ENCODE data around the gene CCDC92B. TPM values are rescaled to one million over a fixed set of nuclear protein-coding genes. Genes with fewer than 3 reads are reported as not detected.

CCDC92B gene
- not detected in 2 replicates for total RNA-seq (2011; cell fraction: chromatin; rRNA removed; ENCODE audit: low replicate concordance)
- total RNA-seq (2011; cell fraction: nucleolus; rRNA removed): 0.13 TPM in 1 of 2 replicates, not detected in the other
- not detected in 2 replicates for total RNA-seq (2011; cell fraction: nucleoplasm; rRNA removed)
- total RNA-seq (2014; rRNA removed) (not detected in 2 replicates), total RNA-seq (2014; rRNA removed; fragmentation: Illumina TruSeq; extraction: Trizol) (not detected in 2 replicates), total RNA-seq (2015; rRNA removed; fragmentation: Illumina TruSeq; extraction: Trizol) (not detected in 2 replicates), total RNA-seq (2021) (not detected in 2 replicates), polyA plus RNA-seq (2011; rRNA removed) (not detected in 2 replicates), polyA plus RNA-seq (2014; fragmentation: Illumina TruSeq; extraction: Trizol) (not detected in 2 replicates), polyA plus RNA-seq (2014; fragmentation: Nextera tagmentation; extraction: Ambion mirVana) (not detected), polyA plus RNA-seq (2014; rRNA removed) (not detected in 2 replicates), polyA minus RNA-seq (2011; rRNA and poly(A)+ RNA removed) (not detected in 2 replicates), Bru-seq, nascent RNA (not detected), BruChase-seq, experiment 1, labeled RNA remaining after a 2-hour chase (not detected), BruChase-seq, experiment 2, labeled RNA remaining after a 6-hour chase (not detected)
- not detected in 2 replicates for polyA plus RNA-seq (2011; cell fraction: cytosol; rRNA removed)
- not detected in 2 replicates for polyA plus RNA-seq (2011; cell fraction: nucleus; rRNA removed)
- polyA plus RNA-seq (2012): not detected in 2 replicates
- not detected in 2 replicates for polyA minus RNA-seq (2011; cell fraction: cytosol; rRNA and poly(A)+ RNA removed)
- polyA minus RNA-seq (2011; cell fraction: nucleus; rRNA and poly(A)+ RNA removed): not detected in 2 replicates
- long read RNA-seq, experiment 1: 0 reads
- long read RNA-seq, experiment 2: 0 reads
- long read RNA-seq, experiment 3: 0 reads

GRCh38 chr17:2749058-2749783 is at the start of gene CCDC92B:
Gene CCDC92B (minus strand): TSS chr17:2749652. CDS start chr17:2735145, 14,507 bp downstream.
- ATAC-seq: peak; percentile 45
- H3K9ac ChIP-seq (ENCODE audit: insufficient read depth in 1 of 2, low read depth in 2 of 2, low read length in 2 of 2): no peak within 1 kb of the TSS
- H3K27ac ChIP-seq (ENCODE audit: extremely low read depth, low read depth, low read length): no peak within 1 kb of the TSS
- H3K36me3 ChIP-seq (ENCODE audit: control insufficient read depth, insufficient read depth, low read length): no peaks in the 10 kb centered on the region
- no peaks in the 10 kb centered on the region for H3K9me1 ChIP-seq (ENCODE audit: control insufficient read depth, insufficient read depth, low read length)
- intact Hi-C loops (cut with micrococcal nuclease): no loop called here
- no peaks in the 10 kb centered on the region for H3K9me3 ChIP-seq (replicated peaks; ENCODE audit: control insufficient read depth, insufficient read depth, low read depth, low read length)
- no TSS peak for BruUV-seq (replicated peaks)
- H3K79me2 ChIP-seq (ENCODE audit: control insufficient read depth, insufficient read depth, low read length): no peaks in the 10 kb centered on the region
- 0% methylated on average over 5 of the region's 76 CpGs for WGBS (ENCODE audit: insufficient coverage, low coverage, missing lambda C conversion rate)
- POLR2A ChIA-PET: interaction anchor here (0.6 kb wide), 1 partner anchor 379 kb away, joined by 3 read pairs; no protein-coding TSS in a partner anchor
- no peak for DNase-seq (ENCODE audit: extremely low read depth in 1 of 4, low spot score in 3 of 4)
- H3K27me3 ChIP-seq (ENCODE audit: control insufficient read depth in 2 of 2, insufficient read depth in 2 of 2, low read length in 2 of 2): peaks cover 3 to 25% of the 10 kb centered on the region in 2 experiments; a peak in 1 of 5 replicates
- in situ Hi-C loops (cut with MboI): no loop called here
- no peak within 1 kb of the TSS for H3K4me2 ChIP-seq (ENCODE audit: insufficient read depth, low read length)
- no peaks in the 10 kb centered on the region; the same call in 1 of the 2 replicates for H4K20me1 ChIP-seq (replicated peaks; ENCODE audit: control insufficient read depth, insufficient read depth, low read length)
- TF ChIP-seq HNRNPL (IDR thresholded peaks at IDR 0.05; ENCODE audit: low read depth, low read length): 0 out of 2 replicates have a peak, but pooled peaks have one; percentile 0
- no peak for TF ChIP-seq HCFC1 (IDR thresholded peaks at IDR 0.05; ENCODE audit: low read depth, low read length)
- TF ChIP-seq, protein P1, sequence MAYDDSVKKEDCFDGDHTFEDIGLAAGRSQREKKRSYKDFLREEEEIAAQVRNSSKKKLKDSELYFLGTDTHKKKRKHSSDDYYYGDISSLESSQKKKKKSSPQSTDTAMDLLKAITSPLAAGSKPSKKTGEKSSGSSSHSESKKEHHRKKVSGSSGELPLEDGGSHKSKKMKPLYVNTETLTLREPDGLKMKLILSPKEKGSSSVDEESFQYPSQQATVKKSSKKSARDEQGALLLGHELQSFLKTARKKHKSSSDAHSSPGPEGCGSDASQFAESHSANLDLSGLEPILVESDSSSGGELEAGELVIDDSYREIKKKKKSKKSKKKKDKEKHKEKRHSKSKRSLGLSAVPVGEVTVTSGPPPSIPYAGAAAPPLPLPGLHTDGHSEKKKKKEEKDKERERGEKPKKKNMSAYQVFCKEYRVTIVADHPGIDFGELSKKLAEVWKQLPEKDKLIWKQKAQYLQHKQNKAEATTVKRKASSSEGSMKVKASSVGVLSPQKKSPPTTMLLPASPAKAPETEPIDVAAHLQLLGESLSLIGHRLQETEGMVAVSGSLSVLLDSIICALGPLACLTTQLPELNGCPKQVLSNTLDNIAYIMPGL (CRISPR knock-in tag; IDR thresholded peaks at IDR 0.05): no peak
- CTCF ChIA-PET (ENCODE audit: low intra/inter-chr PET ratio): no interaction called here
- H3K4me1 ChIP-seq (replicated peaks in 1 of 2; ENCODE audit: control insufficient read depth in 2 of 2, insufficient read depth in 2 of 2, low read length in 2 of 2): peaks cover 0 to 9% of the 10 kb centered on the region in 2 experiments; a peak in 2 of 5 replicates
- H2AFZ ChIP-seq (ENCODE audit: low read depth, low read length): no peak within 1 kb of the TSS
- H3K4me3 ChIP-seq: no peak within 1 kb of the TSS
- FAIRE-seq: no peak
